ENCODE data around the gene ACYP1.

ACYP1 gene

GRCh38 chr14:75009176-75009575, 54.6 kb downstream of the ACYP1 start:
- no peak overlapping the region for H3K4me3 ChIP-seq (ENCODE audit: low read length)
- no peaks in the 10 kb centered on the region for H3K4me1 ChIP-seq (ENCODE audit: insufficient read depth, low read length)
- no peaks in the 10 kb centered on the region for H3K9me3 ChIP-seq (ENCODE audit: insufficient read depth, low read depth, low read length)
- peaks cover 78% of the 10 kb centered on the region for H3K36me3 ChIP-seq (ENCODE audit: insufficient read depth, low read depth, low read length)
- H3K9ac ChIP-seq (ENCODE audit: low read depth, low read length): no peak overlapping the region
- H3K27ac ChIP-seq (ENCODE audit: low read length): no peak overlapping the region
- H3K27me3 ChIP-seq (ENCODE audit: insufficient read depth, low read length): no peaks in the 10 kb centered on the region

- Histone ChIP-seq H3K9me3 (ENCODE audit: insufficient read depth, low read depth, low read length) (0 out of 2 replicates have a peak, but pooled peaks cover 2% of the 10 kb centered on the region), H3K36me3 (ENCODE audit: insufficient read depth, low read depth, low read length) (peaks cover 56% of the 10 kb centered on the region), H3K4me1 (ENCODE audit: insufficient read depth, low read length) (peaks cover 7% of the 10 kb centered on the region), H3K9ac (ENCODE audit: low read depth, low read length) (no peak overlapping the region), H3K4me3 (ENCODE audit: low read length) (no peak overlapping the region), H3K27ac (ENCODE audit: low read length) (no peak overlapping the region), H3K27me3 (ENCODE audit: insufficient read depth, low read length) (no peaks in the 10 kb centered on the region)
Measured at GRCh38 chr14:75005357-75005756, 58.5 kb downstream of the ACYP1 start.

- Histone ChIP-seq H3K9ac (ENCODE audit: low read depth, low read length) (peak overlapping the region; percentile 76), H3K27ac (ENCODE audit: low read length) (no peak overlapping the region), H3K36me3 (ENCODE audit: insufficient read depth, low read depth, low read length) (peaks cover 37% of the 10 kb centered on the region), H3K9me3 (ENCODE audit: insufficient read depth, low read depth, low read length) (0 out of 2 replicates have a peak, but pooled peaks cover 2% of the 10 kb centered on the region), H3K27me3 (ENCODE audit: insufficient read depth, low read length) (no peaks in the 10 kb centered on the region), H3K4me3 (ENCODE audit: low read length) (peak overlapping the region; percentile 89), H3K4me1 (ENCODE audit: insufficient read depth, low read length) (peaks cover 7% of the 10 kb centered on the region)
Measured at GRCh38 chr14:75003250-75004027, 60.4 kb downstream of the ACYP1 start.

All from iPS-20b (cell line).